ENCODE measurements around the gene ANP32E.
"Not testable (repeated sequence)": the region's sequence is repeated elsewhere in the genome, so short reads cannot be mapped to it uniquely, and the experiment has no call there.

ANP32E gene

DNA sequence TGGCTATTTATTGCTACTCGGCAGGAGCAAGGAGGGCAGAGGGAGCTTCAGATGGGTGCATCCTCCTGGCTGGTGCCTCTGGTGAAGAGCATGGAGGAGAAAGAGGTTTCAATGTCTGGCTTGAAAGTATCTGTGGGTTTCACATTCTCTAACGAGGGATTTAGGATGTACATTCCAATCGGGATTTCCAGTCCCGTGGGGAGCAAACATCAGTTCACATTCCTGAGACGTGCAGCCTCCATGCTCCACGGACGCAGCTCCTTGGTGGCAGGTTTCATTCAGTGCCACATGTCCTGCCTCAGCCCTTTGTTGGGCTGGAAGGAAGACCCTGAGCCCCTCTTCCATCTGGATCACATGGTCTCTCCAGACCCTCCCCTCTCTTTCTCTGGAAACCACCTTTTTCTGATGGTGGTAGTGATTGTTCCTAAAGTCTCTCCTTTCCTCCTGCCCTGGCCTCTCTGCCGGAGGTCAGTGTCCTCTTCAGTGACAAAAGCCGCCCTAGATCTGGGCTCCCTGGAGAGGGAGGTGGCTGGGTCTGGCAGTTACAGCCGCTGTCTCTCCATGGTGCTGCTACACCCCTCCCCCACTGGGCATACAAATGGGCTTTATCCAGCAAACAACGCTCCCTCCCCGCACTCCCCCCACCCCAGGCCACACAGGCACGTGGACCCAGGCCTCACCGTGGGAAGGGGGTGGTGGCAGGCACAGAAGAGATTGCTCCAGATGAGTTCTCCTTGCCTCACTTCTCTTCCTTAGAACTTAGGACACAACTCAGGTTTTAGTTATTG, 20.8 kb upstream of the ANP32E start:
- no peak for DNase-seq

DNA sequence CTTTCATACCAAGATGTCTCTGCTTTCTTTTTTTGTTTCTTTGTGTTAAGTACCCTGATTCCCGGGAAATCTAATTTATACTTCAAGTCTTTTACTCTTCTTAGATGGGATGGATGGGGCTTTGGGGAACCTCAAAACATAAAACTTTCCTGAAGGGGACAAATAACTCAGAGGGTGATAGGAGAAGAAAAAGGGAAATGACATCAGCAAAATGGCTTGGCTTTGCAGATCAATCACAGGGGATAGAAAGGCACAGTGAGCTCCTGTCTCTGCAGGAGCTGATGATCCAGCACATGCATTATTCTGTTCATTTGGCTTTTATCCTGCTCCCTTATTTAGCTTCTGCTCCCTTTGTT, 20.3 kb upstream of the ANP32E start:
- DNase-seq = no peak

- DNase-seq = no peak
These were observed 14.0 kb upstream of the ANP32E start for GRCh38 chr1:150249936-150250335.

GRCh38 chr1:150243003-150243402, 7.1 kb upstream of the ANP32E start:
- DNase-seq = no peak

GRCh38 chr1:150237746-150238145, 1.8 kb upstream of the ANP32E start:
- no peak for DNase-seq

GRCh38 chr1:150237176-150237575, 1.3 kb upstream of the ANP32E start:
- not testable (repeated sequence) for DNase-seq

- DNase-seq = no peak
These were observed 745 bp upstream of the ANP32E start for GRCh38 chr1:150236614-150237100.

GRCh38 chr1:150235294-150235851, 539 bp downstream of the ANP32E start:
- peak in 1 of 2 experiments; percentile 44 for DNase-seq

DNA sequence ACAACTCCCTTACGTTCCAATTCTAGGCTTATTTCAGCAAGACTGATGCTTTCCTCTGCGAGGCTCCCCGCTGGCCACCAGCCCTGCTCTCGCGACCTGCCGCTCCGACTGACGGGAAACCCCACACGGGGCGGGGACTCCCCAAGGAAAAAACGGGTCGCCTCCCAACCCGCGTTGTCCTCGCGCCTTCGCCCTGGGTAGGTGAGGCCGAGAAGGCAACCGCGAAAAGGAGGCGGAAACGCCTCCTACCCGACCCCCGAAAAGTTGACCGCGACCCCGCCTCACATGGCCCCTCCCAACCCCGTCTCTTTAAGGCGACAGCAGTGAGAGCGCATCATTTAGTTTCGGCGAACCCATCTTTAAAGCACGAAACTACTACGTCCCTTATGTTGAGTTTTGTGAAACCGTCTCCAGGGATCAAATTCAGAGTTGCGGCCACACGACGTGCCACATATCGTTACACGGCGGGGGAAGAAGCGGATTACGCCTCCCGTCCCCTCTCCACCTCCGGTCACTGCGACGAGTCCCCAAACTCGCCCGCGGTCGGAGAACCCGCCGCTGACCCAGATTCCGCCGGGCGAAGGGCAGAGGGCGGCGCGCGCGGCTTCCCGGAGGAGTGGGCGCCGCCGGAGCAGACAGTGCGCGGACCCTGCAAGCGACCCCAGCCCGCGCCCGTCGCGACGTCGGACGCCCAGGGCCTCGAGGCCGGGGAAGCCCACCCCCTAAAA, 1.2 kb downstream of the ANP32E start:
- peak; percentile 10 to 55 for DNase-seq

DNA sequence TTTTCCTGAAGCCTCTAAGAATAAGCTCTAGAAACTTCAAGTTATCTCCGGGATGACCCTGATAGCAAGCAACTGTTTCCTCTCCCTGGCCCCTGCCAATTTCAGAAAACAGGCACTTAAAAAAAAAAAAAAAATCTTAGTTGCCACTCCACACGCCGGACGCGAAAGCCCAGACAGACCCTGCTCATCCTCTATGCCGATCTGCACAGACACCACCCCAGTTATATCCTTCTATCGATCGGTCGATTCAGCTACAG, 1.7 kb downstream of the ANP32E start:
- no peak for DNase-seq

GRCh38 chr1:150233359-150234308, 2.3 kb downstream of the ANP32E start:
- no peak for DNase-seq

DNA sequence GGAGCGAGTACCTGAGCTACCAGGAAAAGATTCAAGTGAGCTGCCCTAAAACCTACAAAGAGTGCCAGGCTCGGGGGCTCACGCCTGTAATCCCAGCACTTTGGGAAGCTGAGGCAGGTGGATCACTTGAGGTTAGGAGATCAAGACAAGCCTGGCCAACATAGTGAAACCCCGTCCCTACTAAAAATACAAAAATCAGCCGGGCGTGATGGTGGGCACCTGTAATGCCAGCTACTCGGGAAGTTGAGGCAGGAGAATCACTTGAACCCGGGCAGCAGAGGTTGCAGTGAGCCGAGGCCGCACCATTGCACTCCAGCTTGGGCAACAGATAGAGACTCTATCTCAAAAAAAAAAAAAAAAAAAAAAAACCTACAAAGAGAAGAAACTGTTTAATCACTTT, 3.0 kb downstream of the ANP32E start:
- not testable (repeated sequence) for DNase-seq

DNA sequence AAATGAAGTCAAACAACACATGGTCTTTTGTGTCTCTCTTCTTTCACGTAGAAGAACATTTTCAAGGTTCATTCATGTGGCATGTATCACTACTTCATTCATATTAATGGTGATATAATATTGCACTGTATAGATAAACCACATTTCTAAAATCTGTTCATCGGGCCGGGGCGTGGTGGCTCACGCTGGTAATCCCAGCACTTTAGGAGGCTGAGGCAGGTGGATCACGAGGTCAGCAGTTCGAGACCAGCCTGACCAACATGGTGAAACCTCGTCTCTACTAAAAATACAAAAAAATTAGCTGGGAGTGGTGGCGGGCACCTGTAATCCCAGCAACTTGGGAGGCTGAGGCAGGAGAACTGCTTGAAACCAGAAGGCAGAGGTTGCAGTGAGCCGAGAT, 7.7 kb downstream of the ANP32E start:
- DNase-seq = not testable (repeated sequence)

- no peak for DNase-seq
These were observed 8.7 kb downstream of the ANP32E start for GRCh38 chr1:150227228-150227627.

DNA sequence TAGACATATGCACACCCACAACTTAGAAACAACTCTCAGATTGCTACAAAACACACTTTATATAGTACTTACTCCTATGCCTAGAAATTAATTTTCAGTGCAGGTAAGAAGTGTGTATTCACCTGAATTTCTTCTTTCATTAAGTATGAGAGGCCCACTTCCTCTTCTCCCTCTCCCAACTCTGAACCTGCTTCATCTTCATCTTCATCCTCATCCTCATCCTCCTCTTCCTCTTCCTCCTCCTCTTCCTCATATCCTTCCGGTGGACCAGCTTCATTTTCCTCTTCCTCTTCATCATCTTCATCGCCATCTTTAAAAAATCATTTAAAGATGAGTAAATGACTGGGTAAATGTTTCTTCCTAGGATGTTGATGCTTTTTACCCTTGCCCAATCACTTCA, 9.4 kb downstream of the ANP32E start:
- no peak for DNase-seq

- DNase-seq = no peak
These were observed 10.4 kb downstream of the ANP32E start for GRCh38 chr1:150225546-150225945.

- DNase-seq = no peak
These were observed 10.9 kb downstream of the ANP32E start for GRCh38 chr1:150224983-150225382.

GRCh38 chr1:150221552-150221951, 14.4 kb downstream of the ANP32E start:
- DNase-seq = peak in 1 of 2 experiments; percentile 18

GRCh38 chr1:150215855-150216254, 20.1 kb downstream of the ANP32E start:
- not testable (repeated sequence) for DNase-seq

- DNase-seq = not testable (repeated sequence)
These were observed 21.7 kb downstream of the ANP32E start for GRCh38 chr1:150214099-150214756.

GRCh38 chr1:150213170-150214098, 22.5 kb downstream of the ANP32E start:
- DNase-seq = peak; percentile 91 to 96

All from NCI-H524 (cell line).